Activated naive CD4-positive, alpha-beta T cell treated with Interleukin-2 at 50 U/mL for 16 hours (primary cell): ENCODE results near the gene ZBBX.

Experiments used
- DNase-seq: peaks from one replicate; pipeline ENCODE4 v3.0.0-alpha.2; 2020

Gene ZBBX

DNA sequence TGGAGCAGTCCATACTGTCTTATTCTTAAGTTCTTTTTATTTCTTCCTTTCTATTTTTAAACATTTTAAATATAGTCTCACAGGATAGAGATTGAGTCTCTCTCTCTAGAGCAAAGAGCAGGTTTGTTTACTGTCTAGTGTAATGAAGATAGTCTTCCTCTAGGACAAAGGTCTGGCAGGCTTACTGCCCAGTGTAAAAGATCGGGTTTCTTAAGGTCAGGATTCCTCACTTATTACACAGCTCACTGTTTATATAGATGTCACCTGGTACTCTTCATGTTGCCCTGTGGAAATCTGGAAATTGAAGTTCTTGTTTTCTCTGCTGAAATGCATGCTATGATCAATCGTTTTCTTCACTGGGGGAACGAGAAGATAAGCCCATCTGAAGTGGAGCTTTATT lies 76.0 kb downstream of the ZBBX start:
- no peak for DNase-seq

- no peak for DNase-seq
These were observed 77.4 kb downstream of the ZBBX start for GRCh38 chr3:167302678-167303077.

DNA sequence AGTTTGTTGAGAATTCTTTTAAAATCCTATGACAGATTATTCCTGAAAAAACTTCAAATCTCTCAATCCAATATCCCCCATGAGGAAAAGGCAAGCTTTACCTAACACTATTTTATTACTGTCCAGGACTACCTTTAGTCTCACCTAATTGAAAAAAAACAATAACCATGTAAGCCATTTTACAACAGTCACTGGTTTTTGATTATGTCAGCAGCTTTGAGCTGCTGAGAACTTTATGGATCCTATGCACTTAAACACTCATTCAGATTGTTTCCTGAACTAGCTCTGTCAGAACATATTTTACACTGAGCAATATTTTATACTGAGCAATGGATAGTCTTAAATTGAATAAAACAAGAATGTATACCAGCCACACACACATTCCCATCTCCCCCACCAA lies 79.9 kb downstream of the ZBBX start:
- DNase-seq = no peak

GRCh38 chr3:167289435-167289834 lies 90.7 kb downstream of the ZBBX start:
- no peak for DNase-seq

DNA sequence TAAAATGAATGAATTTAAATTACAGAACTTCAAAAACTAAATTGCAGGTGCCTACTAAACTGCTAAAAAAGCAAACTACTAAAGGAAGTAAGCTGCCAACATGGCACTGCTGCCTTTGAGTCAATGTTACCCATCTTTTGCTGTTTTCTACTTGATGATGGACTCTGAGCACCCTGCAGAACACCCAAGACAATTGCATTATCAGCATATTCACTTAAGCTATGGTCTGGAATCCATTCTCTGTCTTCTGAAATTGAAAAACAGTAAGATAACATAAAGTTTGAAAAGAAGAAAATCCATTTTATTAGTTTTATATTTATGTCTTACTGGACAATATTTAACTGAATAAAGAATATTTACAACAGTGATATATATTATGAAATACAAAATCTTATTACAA lies 91.4 kb downstream of the ZBBX start:
- no peak for DNase-seq

DNA sequence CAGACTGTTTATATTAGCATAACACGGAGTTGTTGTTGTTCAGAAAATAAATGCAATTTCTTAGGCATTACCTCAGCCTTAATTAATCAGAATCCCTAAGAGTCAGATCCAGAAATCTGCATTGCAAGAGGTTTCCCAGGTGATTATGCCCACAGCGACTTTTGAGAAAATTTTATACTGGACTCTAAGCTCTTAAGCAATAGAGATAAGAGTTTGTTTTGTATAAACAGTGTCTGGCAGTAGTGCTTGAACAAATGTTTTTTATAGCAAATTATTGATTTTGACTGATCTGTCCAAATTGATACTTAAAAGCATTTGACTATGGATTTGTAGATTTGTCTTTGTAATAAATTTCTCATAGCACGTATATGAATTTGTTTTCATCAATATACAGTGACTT lies 92.8 kb downstream of the ZBBX start:
- DNase-seq = no peak

DNA sequence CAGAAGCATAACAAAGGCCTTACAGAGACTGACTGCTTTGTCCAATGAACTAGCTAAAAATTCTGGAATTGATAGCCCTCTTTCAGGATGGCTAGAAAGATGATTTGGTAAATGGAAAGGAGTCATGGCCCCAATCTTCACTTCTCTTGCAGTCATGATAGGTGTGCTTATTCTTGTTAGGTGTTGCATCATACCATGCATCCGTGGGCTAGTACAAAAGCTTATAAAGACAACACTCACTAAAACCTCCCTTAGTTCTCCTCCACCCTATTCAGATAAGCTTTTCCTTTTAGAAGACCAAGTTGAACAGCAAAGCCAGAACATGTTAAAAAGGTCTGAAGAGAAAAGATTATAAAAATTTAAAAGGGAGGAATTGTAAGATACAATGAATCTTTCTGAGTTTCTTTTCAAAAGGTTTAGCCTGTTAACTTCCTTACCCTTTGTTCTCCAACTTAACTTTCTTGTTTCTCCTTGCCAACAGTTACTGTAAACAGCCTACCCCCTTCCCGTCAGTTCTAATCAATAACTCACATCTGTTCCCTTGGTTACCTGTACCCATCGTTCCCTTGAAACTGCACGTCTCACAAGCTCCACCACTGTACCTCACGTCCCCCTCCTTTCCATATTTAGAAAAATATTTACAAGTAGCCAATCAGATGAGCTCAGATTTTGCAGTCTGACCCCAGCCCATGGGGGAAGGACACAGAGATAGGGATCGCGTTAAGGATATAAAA lies 105.8 kb downstream of the ZBBX start:
- no peak for DNase-seq

DNA sequence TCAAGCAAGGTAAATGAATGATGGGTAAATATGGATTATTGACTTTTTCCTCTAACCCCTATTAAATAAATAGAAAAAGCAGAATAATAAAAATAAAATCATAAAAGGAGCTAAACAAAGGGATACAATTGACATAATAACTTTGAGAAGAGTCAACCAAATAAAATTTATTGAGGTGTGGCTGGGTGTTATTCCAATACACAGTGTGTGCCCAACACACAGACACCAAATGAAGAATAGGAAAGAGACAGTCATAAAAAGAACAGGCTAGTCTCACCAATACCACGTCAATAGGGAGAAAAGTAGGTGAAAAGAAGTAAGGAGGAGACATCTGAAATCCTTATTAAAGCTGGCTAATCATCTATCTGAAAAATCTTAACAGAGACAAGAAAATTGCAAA lies 127.1 kb downstream of the ZBBX start:
- DNase-seq = no peak

DNA sequence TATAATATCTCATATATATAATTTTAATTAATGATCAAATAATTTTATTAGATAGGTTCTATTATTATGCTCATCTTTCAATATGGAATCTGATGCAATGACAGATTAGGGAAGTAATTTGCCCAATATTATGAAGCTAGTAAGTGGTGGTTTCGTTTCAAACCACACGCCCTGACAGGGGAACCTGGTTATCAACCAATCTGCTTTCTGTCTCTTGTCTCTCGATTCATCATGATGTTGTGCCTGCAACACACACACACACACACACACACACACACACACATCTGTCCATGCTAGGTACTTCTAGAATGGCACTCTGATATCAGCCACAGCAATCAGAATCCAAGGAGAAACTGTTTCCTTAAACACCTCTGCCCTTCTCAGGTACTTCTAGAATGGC lies 128.4 kb downstream of the ZBBX start:
- no peak for DNase-seq

GRCh38 chr3:167246252-167246651 lies 133.8 kb downstream of the ZBBX start:
- no peak for DNase-seq

DNA sequence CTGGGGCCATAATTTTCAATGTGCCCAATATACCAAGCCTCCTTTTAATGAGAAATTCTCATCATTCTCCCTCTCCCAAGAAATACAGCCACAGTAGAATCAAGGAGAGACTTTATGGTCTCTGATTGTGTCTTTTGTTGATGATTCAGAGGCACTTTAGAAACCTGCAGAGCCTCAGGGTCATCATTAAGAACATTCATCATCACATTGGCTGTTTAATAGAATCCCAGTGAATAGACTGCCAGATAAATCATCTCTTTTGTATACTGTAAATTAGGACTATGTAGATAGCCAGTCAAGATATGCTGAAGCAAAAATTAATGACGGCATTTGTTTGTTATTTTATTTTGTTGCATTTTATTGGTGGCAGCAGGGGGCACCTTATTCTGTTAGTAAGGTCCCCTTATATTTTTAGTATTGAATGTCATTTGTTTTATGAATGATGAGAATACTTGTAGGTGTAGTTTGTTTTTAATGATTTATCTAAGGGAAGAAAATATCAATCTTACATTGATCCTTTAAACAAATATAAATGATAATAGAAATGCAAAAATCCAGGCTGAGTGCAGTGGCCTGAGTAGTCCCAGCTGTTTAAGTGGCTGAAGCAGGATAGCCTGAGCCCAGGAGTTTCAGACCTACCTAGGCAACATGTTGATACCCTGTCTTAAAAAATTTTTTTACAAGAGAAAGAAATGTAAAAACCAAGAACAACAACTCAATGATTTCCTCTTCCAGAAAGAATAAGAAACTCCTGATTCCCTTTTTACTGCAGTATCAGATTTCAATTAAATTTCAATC lies 138.8 kb downstream of the ZBBX start:
- DNase-seq = no peak

DNA sequence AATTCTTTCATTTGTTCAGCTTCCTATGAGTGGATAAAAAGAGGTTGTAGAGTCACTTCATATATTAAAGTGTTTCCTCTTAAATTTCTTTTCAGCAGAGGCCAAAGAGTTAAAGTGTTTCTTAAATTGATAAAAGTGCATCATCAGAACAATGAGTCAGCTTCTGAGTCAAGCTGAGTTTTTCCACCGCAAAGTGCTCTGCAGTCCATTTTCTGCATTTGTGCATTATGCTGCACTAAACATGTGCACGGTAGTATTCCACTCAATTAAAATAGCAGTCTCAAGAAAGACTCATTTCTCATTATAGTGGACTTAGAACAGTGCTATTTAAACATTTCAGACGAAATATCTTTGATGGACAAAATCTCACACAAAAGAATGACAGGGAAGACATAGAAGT lies 152.0 kb downstream of the ZBBX start:
- DNase-seq = no peak

- DNase-seq = no peak
These were observed 154.3 kb downstream of the ZBBX start for GRCh38 chr3:167225821-167226220.

DNA sequence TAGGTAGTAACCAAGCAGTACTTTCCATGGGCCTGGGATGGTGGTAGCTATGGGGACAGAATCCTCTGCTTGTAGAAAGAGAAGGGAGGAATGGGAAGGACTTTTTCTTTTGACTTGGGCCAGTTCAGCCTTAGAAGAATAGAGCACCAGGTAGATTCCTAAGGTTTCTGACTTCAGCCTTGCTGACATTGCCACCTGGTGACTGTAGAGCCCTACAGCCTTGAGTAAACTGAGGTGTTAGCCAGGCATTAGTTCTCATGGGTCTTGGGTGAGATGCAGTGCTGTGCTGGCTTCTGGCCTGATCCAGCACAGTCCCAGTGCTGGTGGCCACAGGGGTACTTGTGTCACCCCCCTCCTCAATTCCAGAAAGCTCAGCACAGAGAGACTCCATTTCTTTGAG lies 171.1 kb downstream of the ZBBX start:
- no peak for DNase-seq

GRCh38 chr3:167203062-167203461 lies 177.0 kb downstream of the ZBBX start:
- DNase-seq = no peak

DNA sequence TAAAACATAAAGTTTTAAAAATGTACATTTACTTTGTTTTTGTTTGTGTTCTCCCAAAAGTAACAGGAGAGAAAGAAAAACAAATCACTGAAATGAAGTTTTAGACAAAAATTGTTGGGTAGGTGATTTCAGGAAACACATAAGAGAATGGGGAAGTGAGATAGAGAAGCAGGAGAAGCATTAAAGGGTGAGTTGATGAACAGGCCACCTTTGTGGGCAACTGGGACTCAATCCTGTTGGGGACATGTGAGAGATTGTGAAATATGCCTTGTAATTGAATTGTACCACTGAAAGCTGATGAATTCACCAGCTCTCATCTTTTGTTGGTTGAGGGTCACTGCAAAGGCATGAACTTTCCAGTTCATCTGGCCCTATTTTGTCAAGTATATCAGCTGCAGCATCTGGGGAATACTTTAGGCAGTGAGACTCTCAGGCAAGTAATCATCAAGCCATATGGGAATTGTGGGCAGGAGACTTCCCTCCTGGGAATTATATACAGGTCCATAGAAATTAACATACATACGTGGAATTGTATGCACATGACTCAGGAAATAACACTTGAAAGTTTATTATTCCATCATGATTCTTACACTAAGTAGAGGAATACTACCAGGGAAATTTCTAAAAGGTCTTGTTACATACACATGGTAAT lies 181.0 kb downstream of the ZBBX start:
- DNase-seq = no peak
